ENCODE results near the gene CEP128.

DNA sequence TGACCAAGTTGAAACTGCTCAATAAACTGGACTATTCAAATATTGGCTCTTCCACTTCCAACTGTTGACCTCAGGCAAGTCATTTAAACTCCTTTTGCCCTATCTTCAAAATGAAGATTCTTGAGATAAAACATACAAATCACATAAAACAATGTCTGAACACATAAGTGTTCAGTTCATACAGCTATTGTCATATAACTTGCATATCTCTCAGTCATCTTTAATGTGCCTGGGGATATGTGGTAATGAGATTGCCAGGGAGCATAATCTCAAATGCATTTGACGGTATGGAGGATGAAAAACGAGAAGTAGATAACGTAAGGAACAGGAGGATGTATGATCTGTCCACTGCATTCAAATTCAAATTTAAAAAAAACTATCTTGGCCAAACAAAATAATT is 493.3 kb downstream of the CEP128 start:
- no peak for TF ChIP-seq POLR2A (IDR thresholded peaks at IDR 0.05; ENCODE audit: low read depth)
- TF ChIP-seq CTCF (IDR thresholded peaks at IDR 0.05): no peak
- no peak for TF ChIP-seq POLR2AphosphoS5 (IDR thresholded peaks at IDR 0.05)
